ENCODE results near the gene ZNF827. TPM values are rescaled to one million over a fixed set of nuclear protein-coding genes. Genes with fewer than 3 reads are reported as not detected.

ZNF827 gene
- total RNA-seq, 1 experiment from 2014 or later: 9.2 TPM

GRCh38 chr4:145791988-145792387, 146.6 kb downstream of the ZNF827 start:
- H3K4me3 ChIP-seq: no peak overlapping the region
- H3K4me1 ChIP-seq (replicated peaks): peaks cover 13% of the 10 kb centered on the region
- H3K36me3 ChIP-seq: peaks cover 13% of the 10 kb centered on the region

GRCh38 chr4:145788755-145789154, 149.9 kb downstream of the ZNF827 start:
- no peaks in the 10 kb centered on the region; the same call in 1 of the 2 replicates for H3K9me3 ChIP-seq (replicated peaks)
- no peak overlapping the region for H3K4me3 ChIP-seq
- H3K27me3 ChIP-seq (replicated peaks): no peaks in the 10 kb centered on the region
- DNase-seq (ENCODE audit: low read depth in 1 of 2, low spot score in 2 of 2): peak in 1 of 2 experiments; percentile 59
- no peak overlapping the region for H3K27ac ChIP-seq
- peaks cover 16% of the 10 kb centered on the region for H3K36me3 ChIP-seq
- peaks cover 28% of the 10 kb centered on the region for H3K4me1 ChIP-seq (replicated peaks)

More at GRCh38 chr4:145791988-145792387, 146.6 kb downstream of the ZNF827 start:
- DNase-seq (ENCODE audit: low read depth in 1 of 2, low spot score in 2 of 2): no peak
- H3K27ac ChIP-seq: no peak overlapping the region
- H3K9me3 ChIP-seq (replicated peaks): no peaks in the 10 kb centered on the region
- H3K27me3 ChIP-seq (replicated peaks): no peaks in the 10 kb centered on the region

GRCh38 chr4:145786830-145787229, 151.8 kb downstream of the ZNF827 start:
- H3K4me1 ChIP-seq (replicated peaks): peaks cover 28% of the 10 kb centered on the region
- DNase-seq (ENCODE audit: low read depth in 1 of 2, low spot score in 2 of 2): no peak
- H3K27me3 ChIP-seq (replicated peaks): no peaks in the 10 kb centered on the region
- peaks cover 19% of the 10 kb centered on the region for H3K36me3 ChIP-seq
- no peak overlapping the region for H3K27ac ChIP-seq
- H3K9me3 ChIP-seq (replicated peaks): no peaks in the 10 kb centered on the region; the same call in 1 of the 2 replicates
- H3K4me3 ChIP-seq: no peak overlapping the region

GRCh38 chr4:145786261-145786660, 152.4 kb downstream of the ZNF827 start:
- Histone ChIP-seq H3K9me3 (replicated peaks) (no peaks in the 10 kb centered on the region; the same call in 1 of the 2 replicates), H3K4me3 (no peak overlapping the region), H3K36me3 (peaks cover 19% of the 10 kb centered on the region), H3K27me3 (replicated peaks) (no peaks in the 10 kb centered on the region), H3K27ac (no peak overlapping the region), H3K4me1 (replicated peaks) (peaks cover 28% of the 10 kb centered on the region)
- no peak for DNase-seq (ENCODE audit: low read depth in 1 of 2, low spot score in 2 of 2)

GRCh38 chr4:145785391-145786008, 153.1 kb downstream of the ZNF827 start:
- no peak for DNase-seq (ENCODE audit: low read depth in 1 of 2, low spot score in 2 of 2)
- H3K4me1 ChIP-seq (replicated peaks): peaks cover 28% of the 10 kb centered on the region
- no peaks in the 10 kb centered on the region for H3K27me3 ChIP-seq (replicated peaks)

GRCh38 chr4:145784036-145784435, 154.6 kb downstream of the ZNF827 start:
- H3K4me3 ChIP-seq: no peak overlapping the region
- H3K27me3 ChIP-seq (replicated peaks): no peaks in the 10 kb centered on the region
- no peak overlapping the region for H3K27ac ChIP-seq
- peaks cover 24% of the 10 kb centered on the region for H3K36me3 ChIP-seq
- H3K4me1 ChIP-seq (replicated peaks): peaks cover 26% of the 10 kb centered on the region
- no peaks in the 10 kb centered on the region; the same call in 1 of the 2 replicates for H3K9me3 ChIP-seq (replicated peaks)
- DNase-seq (ENCODE audit: low read depth in 1 of 2, low spot score in 2 of 2): no peak

More at GRCh38 chr4:145785391-145786008, 153.1 kb downstream of the ZNF827 start:
- Histone ChIP-seq H3K36me3 (peaks cover 16% of the 10 kb centered on the region), H3K4me3 (no peak overlapping the region), H3K9me3 (replicated peaks) (no peaks in the 10 kb centered on the region; the same call in 1 of the 2 replicates), H3K27ac (no peak overlapping the region)

GRCh38 chr4:145782756-145783155, 155.9 kb downstream of the ZNF827 start:
- Histone ChIP-seq H3K4me1 (replicated peaks) (peaks cover 15% of the 10 kb centered on the region), H3K36me3 (peaks cover 35% of the 10 kb centered on the region), H3K9me3 (replicated peaks) (no peaks in the 10 kb centered on the region; the same call in 1 of the 2 replicates), H3K27ac (no peak overlapping the region), H3K27me3 (replicated peaks) (no peaks in the 10 kb centered on the region), H3K4me3 (no peak overlapping the region)
- DNase-seq (ENCODE audit: low read depth in 1 of 2, low spot score in 2 of 2): no peak

- Histone ChIP-seq H3K27me3 (replicated peaks) (no peaks in the 10 kb centered on the region), H3K9me3 (replicated peaks) (no peaks in the 10 kb centered on the region; the same call in 1 of the 2 replicates), H3K36me3 (peaks cover 38% of the 10 kb centered on the region), H3K27ac (no peak overlapping the region), H3K4me1 (replicated peaks) (peaks cover 9% of the 10 kb centered on the region), H3K4me3 (no peak overlapping the region)
- DNase-seq (ENCODE audit: low read depth in 1 of 2, low spot score in 2 of 2): no peak
These were observed 157.3 kb downstream of the ZNF827 start for GRCh38 chr4:145781351-145781750.

GRCh38 chr4:145779319-145779801, 159.3 kb downstream of the ZNF827 start:
- Histone ChIP-seq H3K27ac (no peak overlapping the region), H3K9me3 (replicated peaks) (no peaks in the 10 kb centered on the region), H3K36me3 (peaks cover 49% of the 10 kb centered on the region), H3K27me3 (replicated peaks) (no peaks in the 10 kb centered on the region), H3K4me3 (no peak overlapping the region), H3K4me1 (replicated peaks) (no peaks in the 10 kb centered on the region)
- no peak for DNase-seq (ENCODE audit: low read depth in 1 of 2, low spot score in 2 of 2)

GRCh38 chr4:145776208-145776607, 162.4 kb downstream of the ZNF827 start:
- DNase-seq (ENCODE audit: low read depth in 1 of 2, low spot score in 2 of 2): no peak
- no peaks in the 10 kb centered on the region for H3K9me3 ChIP-seq (replicated peaks)
- no peak overlapping the region for H3K27ac ChIP-seq
- peaks cover 65% of the 10 kb centered on the region for H3K36me3 ChIP-seq
- no peaks in the 10 kb centered on the region for H3K4me1 ChIP-seq (replicated peaks)
- no peak overlapping the region for H3K4me3 ChIP-seq
- no peaks in the 10 kb centered on the region for H3K27me3 ChIP-seq (replicated peaks)

- H3K4me1 ChIP-seq (replicated peaks): no peaks in the 10 kb centered on the region
- no peak overlapping the region for H3K27ac ChIP-seq
- no peak for DNase-seq (ENCODE audit: low read depth in 1 of 2, low spot score in 2 of 2)
- no peak overlapping the region for H3K4me3 ChIP-seq
- no peaks in the 10 kb centered on the region for H3K9me3 ChIP-seq (replicated peaks)
- peaks cover 72% of the 10 kb centered on the region for H3K36me3 ChIP-seq
- no peaks in the 10 kb centered on the region for H3K27me3 ChIP-seq (replicated peaks)
These were observed 163.2 kb downstream of the ZNF827 start for GRCh38 chr4:145775406-145775805.

- Histone ChIP-seq H3K9me3 (replicated peaks) (no peaks in the 10 kb centered on the region), H3K4me1 (replicated peaks) (no peaks in the 10 kb centered on the region), H3K4me3 (no peak overlapping the region), H3K27ac (no peak overlapping the region), H3K27me3 (replicated peaks) (no peaks in the 10 kb centered on the region), H3K36me3 (peaks cover 68% of the 10 kb centered on the region)
- no peak for DNase-seq (ENCODE audit: low read depth in 1 of 2, low spot score in 2 of 2)
These were observed 164.2 kb downstream of the ZNF827 start for GRCh38 chr4:145774473-145774872.

- Histone ChIP-seq H3K4me1 (replicated peaks) (no peaks in the 10 kb centered on the region), H3K27ac (no peak overlapping the region), H3K9me3 (replicated peaks) (no peaks in the 10 kb centered on the region), H3K36me3 (peaks cover 65% of the 10 kb centered on the region), H3K4me3 (no peak overlapping the region), H3K27me3 (replicated peaks) (no peaks in the 10 kb centered on the region)
- no peak for DNase-seq (ENCODE audit: low read depth in 1 of 2, low spot score in 2 of 2)
These were observed 164.9 kb downstream of the ZNF827 start for GRCh38 chr4:145773581-145774234.

GRCh38 chr4:145772347-145772746, 166.3 kb downstream of the ZNF827 start:
- H3K36me3 ChIP-seq: peaks cover 61% of the 10 kb centered on the region
- no peak overlapping the region for H3K4me3 ChIP-seq
- no peak for DNase-seq (ENCODE audit: low read depth in 1 of 2, low spot score in 2 of 2)
- no peaks in the 10 kb centered on the region for H3K4me1 ChIP-seq (replicated peaks)
- no peaks in the 10 kb centered on the region for H3K27me3 ChIP-seq (replicated peaks)
- no peak overlapping the region for H3K27ac ChIP-seq
- H3K9me3 ChIP-seq (replicated peaks): no peaks in the 10 kb centered on the region
